AG09309 (cell line): ENCODE measurements around the gene UTS2B.
"Not testable (repeated sequence)": the region's sequence is repeated elsewhere in the genome, so short reads cannot be mapped to it uniquely, and the experiment has no call there.

Source experiments
- DNase-seq: peaks from one replicate; pipeline ENCODE4 v3.0.0-alpha.2; 2010; ENCODE audit warnings: low read depth
- H3K4me3 ChIP-seq: 2 replicates; pipeline ENCODE4 v1.5.1; 2011; ENCODE audit warnings: mild to moderate bottlenecking, low read depth, low read length, moderate library complexity; ENCODE audit not compliant: control insufficient read depth
- TF ChIP-seq, protein P1 (sequence below): IDR thresholded peaks from 2 replicates; pipeline ENCODE4 v1.5.1; 2011; ENCODE audit warnings: mild to moderate bottlenecking, low read depth, low read length, inconsistent platforms; ENCODE audit not compliant: insufficient read depth, control insufficient read depth; ENCODE audit errors: missing control alignments

Gene UTS2B

DNA sequence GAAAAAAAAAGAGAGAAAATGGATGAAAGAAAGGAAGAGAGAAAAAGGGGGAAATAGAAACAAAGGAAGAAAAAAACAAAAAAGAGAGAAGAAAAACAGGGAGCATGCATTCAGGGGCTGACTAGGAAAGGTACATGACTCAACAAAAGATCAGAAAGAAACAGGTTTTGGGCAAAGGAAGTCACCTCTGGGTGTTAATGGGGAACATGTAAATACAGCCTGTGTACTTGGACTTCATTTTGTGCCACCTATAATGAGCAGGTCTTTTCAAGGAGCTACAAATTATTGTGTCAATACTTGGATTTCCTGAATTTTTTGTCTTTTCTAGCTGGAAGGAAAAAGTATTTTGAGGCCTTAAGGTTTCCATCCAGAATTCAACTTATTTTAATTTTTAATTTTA is 54.6 kb downstream of the UTS2B start:
- TF ChIP-seq, protein P1, sequence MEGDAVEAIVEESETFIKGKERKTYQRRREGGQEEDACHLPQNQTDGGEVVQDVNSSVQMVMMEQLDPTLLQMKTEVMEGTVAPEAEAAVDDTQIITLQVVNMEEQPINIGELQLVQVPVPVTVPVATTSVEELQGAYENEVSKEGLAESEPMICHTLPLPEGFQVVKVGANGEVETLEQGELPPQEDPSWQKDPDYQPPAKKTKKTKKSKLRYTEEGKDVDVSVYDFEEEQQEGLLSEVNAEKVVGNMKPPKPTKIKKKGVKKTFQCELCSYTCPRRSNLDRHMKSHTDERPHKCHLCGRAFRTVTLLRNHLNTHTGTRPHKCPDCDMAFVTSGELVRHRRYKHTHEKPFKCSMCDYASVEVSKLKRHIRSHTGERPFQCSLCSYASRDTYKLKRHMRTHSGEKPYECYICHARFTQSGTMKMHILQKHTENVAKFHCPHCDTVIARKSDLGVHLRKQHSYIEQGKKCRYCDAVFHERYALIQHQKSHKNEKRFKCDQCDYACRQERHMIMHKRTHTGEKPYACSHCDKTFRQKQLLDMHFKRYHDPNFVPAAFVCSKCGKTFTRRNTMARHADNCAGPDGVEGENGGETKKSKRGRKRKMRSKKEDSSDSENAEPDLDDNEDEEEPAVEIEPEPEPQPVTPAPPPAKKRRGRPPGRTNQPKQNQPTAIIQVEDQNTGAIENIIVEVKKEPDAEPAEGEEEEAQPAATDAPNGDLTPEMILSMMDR, result no peak
- no peak for DNase-seq
- no peak overlapping the region for H3K4me3 ChIP-seq

- DNase-seq, H3K4me3 ChIP-seq: not testable (repeated sequence)
Observed at GRCh38 chr3:191275244-191275643, 55.1 kb downstream of the UTS2B start.

DNA sequence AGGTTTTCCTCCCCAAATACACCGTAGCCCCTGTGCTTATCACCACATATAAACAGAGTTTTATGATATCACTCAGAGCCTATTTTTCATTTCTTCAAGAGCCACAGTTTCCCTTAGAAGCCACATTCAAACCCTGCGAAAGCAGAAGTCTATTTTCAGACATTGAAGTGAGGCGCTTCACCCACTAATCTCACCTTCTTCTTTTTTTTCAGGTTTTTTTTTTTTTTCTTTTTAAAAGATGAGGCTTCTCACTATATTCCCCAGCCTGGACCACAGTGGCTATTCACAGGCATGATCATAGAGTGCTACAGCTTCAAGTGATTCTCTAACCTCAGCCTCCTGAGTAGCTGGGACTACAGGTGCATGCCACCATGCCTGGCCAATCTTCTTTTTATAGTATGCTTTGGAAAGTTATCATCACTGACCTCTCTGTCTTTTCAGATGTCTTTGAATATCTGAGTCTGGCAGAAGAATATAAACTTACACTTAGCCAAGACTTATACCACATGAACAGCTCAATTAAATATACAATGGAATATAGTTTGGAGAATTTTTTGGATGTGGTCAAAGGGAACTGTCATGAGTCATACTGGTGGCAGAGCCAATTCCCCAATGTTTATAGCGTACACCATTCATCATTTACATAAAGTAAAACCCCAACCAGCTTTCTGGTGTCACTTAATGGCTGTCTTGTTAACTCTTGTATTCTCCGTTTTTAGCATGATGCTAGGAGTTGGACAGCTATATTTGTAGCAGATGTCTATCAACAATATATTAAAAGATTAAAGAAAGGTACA is 60.8 kb downstream of the UTS2B start:
- TF ChIP-seq, protein P1, result no peak
- H3K4me3 ChIP-seq, result no peak overlapping the region
- no peak for DNase-seq

- TF ChIP-seq, protein P1, result no peak
- DNase-seq, result no peak
- H3K4me3 ChIP-seq, result no peak overlapping the region
Observed at GRCh38 chr3:191268737-191269136, 61.6 kb downstream of the UTS2B start.

- no peak for DNase-seq
- TF ChIP-seq, protein P1, result no peak
- no peak overlapping the region for H3K4me3 ChIP-seq
Observed at GRCh38 chr3:191263850-191264249, 66.5 kb downstream of the UTS2B start.

DNA sequence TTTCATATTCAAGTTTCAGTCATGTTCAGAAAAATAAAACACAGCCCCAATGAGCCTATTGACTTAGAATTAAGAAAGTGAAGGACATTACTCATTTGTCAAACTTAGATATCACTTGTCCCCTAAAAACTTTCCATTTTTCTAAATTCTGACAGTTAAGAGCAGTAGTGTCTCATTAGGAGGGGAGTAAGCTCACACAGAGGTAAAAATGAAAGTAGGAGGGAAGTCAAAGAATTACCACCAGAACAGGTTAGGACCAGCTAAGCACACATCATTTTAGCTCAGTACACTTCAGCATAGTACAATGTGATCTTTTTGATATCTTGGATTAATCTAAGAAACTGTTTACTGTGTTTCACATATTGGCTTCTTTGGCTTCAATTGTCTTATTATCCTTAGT is 67.0 kb downstream of the UTS2B start:
- DNase-seq, result no peak
- TF ChIP-seq, protein P1, result no peak
- H3K4me3 ChIP-seq, result no peak overlapping the region

DNA sequence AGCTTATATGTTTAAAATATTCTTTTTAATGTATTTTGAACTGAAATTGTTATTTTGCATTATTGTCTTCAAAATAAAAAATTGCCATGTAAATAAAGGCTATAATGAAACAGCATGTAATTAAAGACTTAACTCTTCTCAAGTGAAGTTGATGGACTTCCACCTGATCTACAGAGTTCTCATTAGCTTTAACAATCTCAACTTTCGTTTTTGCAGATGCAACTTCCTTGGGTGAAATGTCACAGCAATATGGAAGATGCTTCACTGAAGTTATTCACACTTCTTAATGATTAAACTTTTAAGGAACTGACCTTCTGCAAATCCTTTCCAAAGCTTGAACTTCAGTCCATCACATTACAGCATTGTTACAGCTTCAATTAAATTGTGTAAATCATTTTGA is 67.7 kb downstream of the UTS2B start:
- no peak for DNase-seq
- H3K4me3 ChIP-seq, result no peak overlapping the region
- TF ChIP-seq, protein P1, result no peak
